Neuron (in vitro differentiated cells): ENCODE data around the gene GNAQ.

Experiments
- H2AFZ ChIP-seq: one replicate; pipeline ENCODE4 v1.6.1; 2013; ENCODE audit warnings: low read depth, mild to moderate bottlenecking, inconsistent platforms, low read length, moderate library complexity
- H3K27me3 ChIP-seq: one replicate; pipeline ENCODE4 v1.6.1; 2013; ENCODE audit warnings: low read length; ENCODE audit not compliant: insufficient read depth
- H3K36me3 ChIP-seq: one replicate; pipeline ENCODE4 v1.6.1; 2013; ENCODE audit warnings: low read length; ENCODE audit not compliant: insufficient read depth
- H3K4me1 ChIP-seq: one replicate; pipeline ENCODE4 v1.6.1; 2013; ENCODE audit warnings: low read length; ENCODE audit not compliant: insufficient read depth
- H3K4me3 ChIP-seq: 2 replicates; pipeline ENCODE4 v1.5.1; 2013; ENCODE audit warnings: mild to moderate bottlenecking, low read length, moderate library complexity
- H3K9me3 ChIP-seq: one replicate; pipeline ENCODE4 v1.6.1; 2013; ENCODE audit warnings: low read length

The GNAQ gene

DNA sequence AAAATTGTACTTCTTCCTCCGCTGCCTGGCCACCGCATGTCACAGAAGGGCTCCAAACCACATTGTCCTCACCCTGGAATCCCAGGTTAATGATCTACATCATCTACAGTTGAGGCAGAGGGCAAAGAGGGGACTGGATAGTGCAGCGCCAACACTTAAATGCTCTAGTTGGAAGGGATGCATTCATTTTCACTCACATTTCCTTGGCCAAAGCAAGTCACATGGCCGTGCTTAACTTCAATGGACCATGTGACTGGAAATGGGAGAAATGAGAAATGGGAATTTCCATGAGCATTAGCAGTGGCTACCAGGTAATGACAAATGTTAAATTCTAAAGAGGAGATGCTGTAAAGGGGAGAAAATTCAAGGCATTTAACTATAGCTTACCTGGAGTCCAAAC lies 13.3 kb upstream of the GNAQ start:
- Histone ChIP-seq H3K9me3 (no peaks in the 10 kb centered on the region), H3K4me3 (no peak overlapping the region), H3K36me3 (no peaks in the 10 kb centered on the region), H2AFZ (no peak overlapping the region), H3K27me3 (no peaks in the 10 kb centered on the region), H3K4me1 (no peaks in the 10 kb centered on the region)

DNA sequence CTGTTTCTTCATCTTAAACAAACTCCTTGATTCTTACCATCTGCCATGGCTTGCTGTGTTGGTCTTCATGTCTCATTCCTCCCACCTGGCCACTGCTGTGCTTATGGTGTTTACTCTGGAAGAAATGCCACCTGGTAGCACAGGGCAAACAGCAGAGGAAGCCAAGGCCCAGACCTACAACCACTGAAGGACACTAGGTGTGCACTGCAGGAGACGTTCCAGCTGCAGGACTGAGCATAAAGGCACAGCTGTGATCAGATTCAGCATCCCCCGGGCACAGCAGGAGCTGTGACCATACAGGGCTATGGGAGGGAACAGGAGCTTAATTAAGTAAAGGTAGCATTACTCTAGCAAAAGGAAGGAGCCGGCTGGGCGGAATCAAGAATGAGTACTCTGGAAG lies 12.6 kb upstream of the GNAQ start:
- H2AFZ ChIP-seq: no peak overlapping the region
- H3K9me3 ChIP-seq: no peaks in the 10 kb centered on the region
- H3K4me1 ChIP-seq: no peaks in the 10 kb centered on the region
- no peaks in the 10 kb centered on the region for H3K27me3 ChIP-seq
- no peaks in the 10 kb centered on the region for H3K36me3 ChIP-seq
- H3K4me3 ChIP-seq: no peak overlapping the region

DNA sequence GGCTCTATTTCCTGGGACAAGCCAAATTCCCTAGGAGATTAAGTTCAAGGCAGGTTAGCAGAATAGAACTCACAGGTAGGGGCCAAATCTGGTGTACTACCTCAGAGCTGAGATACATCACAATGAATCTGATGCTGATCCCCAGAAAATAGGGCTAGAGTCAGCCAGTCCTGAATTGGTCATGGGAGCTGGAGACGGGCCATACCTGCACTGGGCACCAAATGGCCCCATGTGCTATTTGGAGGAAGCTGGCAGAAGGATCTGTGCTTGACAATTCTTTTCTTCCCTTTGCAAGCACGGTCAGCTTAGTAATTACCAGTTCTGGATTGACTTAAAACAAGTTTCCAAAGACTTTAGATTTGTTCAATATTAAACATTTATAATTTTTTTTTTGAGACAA lies 10.4 kb upstream of the GNAQ start:
- H3K4me1 ChIP-seq: no peaks in the 10 kb centered on the region
- no peaks in the 10 kb centered on the region for H3K36me3 ChIP-seq
- no peaks in the 10 kb centered on the region for H3K27me3 ChIP-seq
- no peak overlapping the region for H3K4me3 ChIP-seq
- H3K9me3 ChIP-seq: no peaks in the 10 kb centered on the region
- H2AFZ ChIP-seq: no peak overlapping the region

DNA sequence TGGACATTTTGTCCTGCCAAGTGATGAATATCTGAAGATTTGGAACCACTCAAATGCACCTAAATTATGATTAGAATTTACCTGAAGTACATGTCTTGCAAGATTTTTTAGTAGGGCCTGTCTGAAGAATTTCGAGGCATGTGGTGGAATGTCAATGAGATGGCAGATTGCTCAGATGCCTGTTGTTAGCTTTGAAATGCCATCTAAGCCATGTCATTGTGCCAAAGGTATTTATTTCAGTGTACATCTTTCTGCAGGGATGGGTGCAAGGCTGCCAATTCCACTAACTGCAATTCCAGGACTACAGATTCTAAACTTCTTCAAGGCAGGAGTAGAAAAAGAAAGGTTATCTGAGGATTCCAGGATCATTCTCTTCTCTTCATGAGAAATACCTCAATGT lies 9.1 kb upstream of the GNAQ start:
- H3K4me3 ChIP-seq: no peak overlapping the region
- no peaks in the 10 kb centered on the region for H3K36me3 ChIP-seq
- no peaks in the 10 kb centered on the region for H3K9me3 ChIP-seq
- no peaks in the 10 kb centered on the region for H3K27me3 ChIP-seq
- H2AFZ ChIP-seq: no peak overlapping the region
- H3K4me1 ChIP-seq: no peaks in the 10 kb centered on the region

DNA sequence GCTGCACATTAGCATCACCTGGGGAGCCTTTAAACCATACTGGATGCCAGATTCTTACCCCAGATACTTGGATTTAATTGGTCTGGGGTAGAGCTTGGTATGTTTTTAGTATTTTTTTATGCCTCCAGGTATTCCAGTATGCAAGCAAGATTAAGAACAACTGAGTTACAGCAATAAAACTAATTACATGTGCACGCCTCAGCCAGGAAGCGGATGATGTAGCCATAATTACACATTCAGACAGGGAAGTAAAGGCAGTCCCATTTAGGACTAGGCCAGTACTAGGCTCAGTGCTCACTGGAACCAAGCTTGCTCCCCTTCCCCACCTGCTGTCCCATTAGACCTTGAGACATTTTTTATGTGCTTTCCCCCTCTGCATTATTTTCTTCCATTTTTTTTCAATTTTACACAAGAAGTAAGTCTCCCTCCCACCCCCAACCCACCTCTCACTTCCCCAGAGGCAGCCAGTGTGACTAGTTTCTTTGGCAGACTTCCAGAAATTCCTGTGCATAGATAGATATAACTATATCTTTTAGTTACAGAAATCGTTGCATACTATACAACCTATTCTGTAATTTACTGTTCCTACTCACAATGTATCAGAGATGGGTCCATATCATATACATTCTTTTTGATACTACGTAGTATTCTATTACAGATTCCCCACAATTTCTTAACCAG lies 7.1 kb upstream of the GNAQ start:
- Histone ChIP-seq H3K4me1 (no peaks in the 10 kb centered on the region), H3K4me3 (no peak overlapping the region), H3K36me3 (no peaks in the 10 kb centered on the region), H3K27me3 (no peaks in the 10 kb centered on the region), H2AFZ (no peak overlapping the region), H3K9me3 (no peaks in the 10 kb centered on the region)

DNA sequence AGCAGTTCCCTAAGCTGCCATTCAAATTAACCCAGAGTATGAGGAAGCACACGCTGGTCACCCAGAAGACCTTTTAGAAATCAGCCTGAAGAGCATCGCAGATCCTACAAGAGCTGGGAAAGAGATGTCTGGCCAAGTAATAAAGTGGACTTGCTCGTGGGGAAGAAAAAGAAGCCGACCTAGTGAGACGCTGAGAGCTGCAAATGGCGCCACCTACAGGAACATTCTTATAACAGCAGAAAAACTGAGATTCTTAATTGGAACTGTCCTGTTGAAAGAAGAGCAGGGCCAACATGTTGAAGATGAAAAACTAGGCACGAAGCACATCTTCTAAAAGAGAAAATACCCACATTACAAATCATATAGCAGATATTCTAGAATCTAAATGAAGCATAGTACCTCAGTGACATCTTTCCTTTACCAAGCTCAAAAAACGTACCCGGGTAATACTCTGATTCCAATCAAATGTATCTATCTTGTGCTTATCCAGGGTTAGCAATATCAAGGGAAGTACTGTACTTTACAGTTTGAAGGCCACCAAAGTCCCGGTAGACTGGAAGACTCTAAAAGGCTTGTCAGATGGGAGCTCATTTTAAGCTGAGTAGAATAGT lies 3.9 kb upstream of the GNAQ start:
- Histone ChIP-seq H3K36me3 (no peaks in the 10 kb centered on the region), H3K27me3 (no peaks in the 10 kb centered on the region), H3K9me3 (no peaks in the 10 kb centered on the region), H3K4me3 (no peak overlapping the region), H3K4me1 (peaks cover 11% of the 10 kb centered on the region), H2AFZ (no peak overlapping the region)

DNA sequence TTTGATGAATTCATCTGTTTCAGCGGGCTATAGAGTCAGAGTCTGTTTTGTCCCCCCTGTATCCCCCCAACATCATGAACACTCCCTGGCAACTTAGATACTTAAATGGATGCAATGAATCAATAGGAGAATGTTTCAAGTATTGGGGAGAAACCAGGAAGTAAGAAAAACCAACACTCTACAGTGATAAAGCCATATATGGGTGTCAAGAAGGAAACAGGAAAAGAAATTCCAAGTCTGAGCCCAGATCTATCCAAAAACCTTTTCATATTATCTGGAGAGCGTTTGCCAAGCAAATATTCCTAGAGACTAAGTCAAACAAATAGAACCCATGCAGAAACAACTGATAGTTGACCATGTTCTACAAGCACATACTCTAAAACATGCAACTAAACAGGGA lies 2.3 kb upstream of the GNAQ start:
- H3K36me3 ChIP-seq: no peaks in the 10 kb centered on the region
- H3K4me1 ChIP-seq: peaks cover 18% of the 10 kb centered on the region
- no peaks in the 10 kb centered on the region for H3K9me3 ChIP-seq
- H3K27me3 ChIP-seq: no peaks in the 10 kb centered on the region
- no peak overlapping the region for H2AFZ ChIP-seq
- no peak overlapping the region for H3K4me3 ChIP-seq

DNA sequence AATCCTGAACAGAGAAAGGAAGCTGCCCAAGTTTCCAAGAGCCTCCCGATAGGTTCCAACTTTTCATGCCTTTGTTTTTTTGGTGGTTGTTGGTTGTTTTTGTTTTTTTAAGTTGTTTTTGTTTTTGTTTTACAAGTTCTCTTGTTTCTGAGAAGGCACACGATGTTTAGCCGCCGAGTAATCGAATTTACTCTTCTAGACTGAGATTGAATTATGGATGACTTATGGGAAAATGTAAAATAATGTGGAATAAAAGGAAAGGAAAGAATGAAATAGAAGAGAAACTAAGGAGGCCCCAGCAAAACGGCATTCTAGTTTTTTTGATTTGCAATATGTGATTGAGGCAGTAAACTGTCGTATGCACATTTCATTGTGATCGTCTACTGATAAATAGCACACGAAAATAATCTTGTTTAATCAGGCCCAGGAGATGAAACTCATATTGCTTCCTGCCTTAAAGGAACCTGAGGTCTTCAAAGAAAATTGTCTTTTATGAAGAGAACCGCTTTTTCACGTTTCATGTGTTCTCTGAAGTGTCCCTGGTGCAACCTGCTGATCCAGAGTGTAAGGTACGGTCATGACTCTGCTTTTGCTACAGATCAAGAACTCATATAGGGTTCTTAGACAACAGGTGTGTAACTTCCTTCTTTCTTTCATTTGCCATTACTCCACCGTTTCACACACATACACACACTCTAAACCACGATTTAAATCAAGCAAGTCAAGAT lies 1.3 kb upstream of the GNAQ start:
- Histone ChIP-seq H3K27me3 (no peaks in the 10 kb centered on the region), H2AFZ (peak overlapping the region; percentile 93), H3K36me3 (no peaks in the 10 kb centered on the region), H3K9me3 (no peaks in the 10 kb centered on the region), H3K4me1 (peaks cover 25% of the 10 kb centered on the region), H3K4me3 (peak overlapping the region; percentile 72)

DNA sequence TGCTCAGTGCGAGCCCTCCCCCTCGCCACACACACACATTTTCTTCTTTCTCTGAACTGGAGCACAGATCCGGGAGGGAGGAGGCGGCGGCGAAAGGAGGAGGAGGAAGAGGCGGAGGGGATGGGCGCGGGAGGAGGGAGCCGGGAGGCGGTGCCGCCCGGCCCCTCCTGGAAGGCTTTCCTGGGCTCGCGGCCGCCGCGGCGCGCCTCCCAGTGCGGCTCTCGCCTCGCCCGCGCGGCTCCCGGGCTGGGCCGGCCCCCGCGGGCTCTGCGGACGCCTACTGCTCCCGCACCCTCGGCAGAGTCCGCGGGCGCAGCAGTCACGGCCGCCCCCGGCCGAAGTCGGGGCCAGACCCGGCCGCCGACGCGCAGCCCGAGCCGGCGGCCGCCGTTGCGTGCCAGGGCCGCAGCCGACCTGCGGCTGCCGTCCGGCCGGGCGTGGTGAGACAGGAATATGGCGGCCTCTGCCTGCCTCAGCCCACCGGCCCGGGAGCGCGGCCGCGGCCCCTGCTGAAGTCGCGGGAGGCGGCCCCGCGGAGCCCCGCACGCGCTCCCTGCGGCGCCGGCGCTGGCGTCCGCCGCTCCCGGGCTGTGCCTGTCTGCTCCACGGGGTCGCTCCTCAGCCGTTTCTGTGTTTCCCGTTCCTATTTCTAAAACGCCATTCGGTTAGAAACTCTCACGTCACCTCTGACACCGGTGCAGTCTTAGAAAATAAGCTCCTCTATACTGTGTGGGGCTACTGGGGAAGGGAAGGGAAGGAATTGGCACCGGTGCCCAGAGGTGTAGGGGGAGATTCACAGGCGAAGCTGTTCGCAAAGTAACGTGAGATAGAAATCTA lies 500 bp upstream of the GNAQ start:
- H3K36me3 ChIP-seq: no peaks in the 10 kb centered on the region
- peaks cover 25% of the 10 kb centered on the region for H3K4me1 ChIP-seq
- no peaks in the 10 kb centered on the region for H3K9me3 ChIP-seq
- H3K4me3 ChIP-seq: peak overlapping the region; percentile 72
- no peaks in the 10 kb centered on the region for H3K27me3 ChIP-seq
- H2AFZ ChIP-seq: peak overlapping the region; percentile 93

DNA sequence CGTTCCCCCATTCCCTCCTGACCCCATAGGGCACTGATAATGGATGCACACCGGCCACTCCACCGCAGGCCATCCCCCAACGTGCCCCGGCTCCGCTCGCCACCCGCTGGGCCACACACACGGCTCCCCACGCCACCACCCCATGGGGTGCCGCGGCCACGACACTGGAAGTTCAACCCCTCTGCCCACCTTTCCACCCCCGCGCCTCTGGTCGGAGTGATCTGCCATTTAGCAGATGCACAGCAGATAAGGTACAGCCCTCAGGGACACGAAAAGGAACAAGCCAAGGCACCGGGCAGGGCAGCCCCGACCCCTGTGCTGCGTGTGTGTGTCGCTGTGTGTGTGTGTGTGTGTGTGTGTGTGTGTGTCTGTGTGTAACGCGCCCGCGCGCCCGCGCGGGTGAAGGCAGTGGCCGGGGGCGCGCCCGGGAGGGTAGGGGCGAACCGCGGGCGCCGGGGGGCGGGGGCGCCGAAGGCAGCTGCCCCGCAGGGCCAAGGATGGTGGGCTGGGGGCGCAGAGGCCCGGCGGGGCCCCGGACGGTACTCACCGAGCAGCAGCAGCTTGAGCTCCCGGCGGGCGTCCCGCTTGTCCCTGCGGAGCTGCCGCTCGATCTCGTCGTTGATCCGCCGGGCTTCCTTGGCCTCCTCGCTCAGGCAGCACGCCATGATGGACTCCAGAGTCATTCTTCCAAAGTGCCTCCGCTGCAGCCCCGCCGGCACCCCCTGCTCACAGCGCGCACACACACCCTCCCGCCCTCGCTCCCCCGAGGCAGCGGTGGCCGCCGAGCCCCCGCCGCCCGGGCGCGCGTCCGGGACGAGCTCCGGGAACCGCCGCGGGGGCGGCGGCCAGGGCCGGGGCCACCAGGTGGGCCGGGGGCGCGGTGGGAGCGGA lies 813 bp downstream of the GNAQ start:
- Histone ChIP-seq H3K36me3 (no peaks in the 10 kb centered on the region), H3K4me3 (peak overlapping the region; percentile 72), H2AFZ (peak overlapping the region; percentile 0), H3K9me3 (no peaks in the 10 kb centered on the region), H3K4me1 (peaks cover 27% of the 10 kb centered on the region), H3K27me3 (no peaks in the 10 kb centered on the region)

DNA sequence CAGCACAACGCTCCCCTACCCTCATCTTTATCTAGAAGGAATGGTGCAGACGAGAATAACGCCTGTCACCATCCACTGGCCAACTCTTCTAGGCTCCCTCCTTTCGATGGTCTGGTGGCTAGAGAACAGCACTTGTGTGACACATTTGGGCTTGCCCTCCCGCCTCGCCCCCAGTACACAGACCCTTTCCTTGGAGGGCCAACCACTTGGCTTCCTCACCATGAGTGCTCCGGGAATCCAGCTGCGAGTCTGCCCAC lies 1.4 kb downstream of the GNAQ start:
- Histone ChIP-seq H3K4me3 (peak overlapping the region; percentile 72), H3K4me1 (peaks cover 27% of the 10 kb centered on the region), H2AFZ (peak overlapping the region; percentile 0), H3K9me3 (no peaks in the 10 kb centered on the region), H3K27me3 (no peaks in the 10 kb centered on the region), H3K36me3 (no peaks in the 10 kb centered on the region)

DNA sequence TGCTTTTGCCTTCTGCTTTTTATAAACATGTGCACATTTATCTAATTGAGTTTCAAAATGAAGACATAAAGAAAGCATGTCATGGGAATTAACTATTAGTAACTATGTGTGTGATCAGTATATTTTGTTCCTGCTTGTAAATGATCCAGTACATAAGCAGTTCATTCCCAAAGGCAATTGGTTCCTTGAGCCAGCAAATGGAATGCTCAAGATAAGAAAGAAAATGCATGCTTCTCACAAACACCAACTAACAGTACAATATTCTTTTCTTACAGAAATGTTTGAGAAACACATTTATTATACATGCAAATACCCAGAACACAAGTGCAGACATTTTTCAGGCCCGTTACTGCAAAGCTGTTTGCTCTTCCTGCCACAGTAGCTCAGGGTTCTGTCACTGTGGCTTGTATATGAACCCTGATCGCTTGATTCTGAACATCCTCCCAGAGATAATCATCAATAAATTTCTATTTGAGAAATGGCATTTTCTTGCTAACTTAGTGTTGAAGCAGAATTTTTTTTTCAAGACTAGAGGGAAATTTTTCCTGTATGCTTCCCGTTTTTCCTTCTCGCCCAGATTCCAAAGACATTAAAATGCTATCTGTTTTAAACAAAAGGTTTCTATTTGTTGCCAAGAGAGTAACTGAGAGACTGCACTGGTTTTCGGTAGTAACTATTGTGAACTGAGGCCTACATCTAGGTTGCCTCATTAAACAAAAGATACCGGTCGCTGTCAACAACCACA lies 1.9 kb downstream of the GNAQ start:
- Histone ChIP-seq H2AFZ (peak overlapping the region; percentile 0), H3K9me3 (no peaks in the 10 kb centered on the region), H3K36me3 (no peaks in the 10 kb centered on the region), H3K4me3 (peak overlapping the region; percentile 72), H3K4me1 (peaks cover 27% of the 10 kb centered on the region), H3K27me3 (no peaks in the 10 kb centered on the region)
